Nephron (organoid): ENCODE data around the gene FAM76A.

ENCODE experiments used
- H3K27ac Mint-ChIP-seq, 3 experiments: 2 replicates each; pipeline ENCODE4 v1.8.0; 2020; ENCODE audit warnings: mixed read lengths in 3 of 3, mild to moderate bottlenecking in 2 of 3, moderate library complexity in 1 of 3
- H3K27me3 Mint-ChIP-seq: 2 replicates; pipeline ENCODE4 v1.8.0; 2021; ENCODE audit warnings: low read depth, mild to moderate bottlenecking, moderate library complexity, mixed read lengths
- H3K36me3 Mint-ChIP-seq: 2 replicates; pipeline ENCODE4 v1.8.0; 2020; ENCODE audit warnings: low read depth, mixed read lengths
- H3K4me1 Mint-ChIP-seq: 2 replicates; pipeline ENCODE4 v1.8.0; 2020; ENCODE audit warnings: mixed read lengths
- H3K4me3 Mint-ChIP-seq, 3 experiments: 2 replicates each; pipeline ENCODE4 v1.8.0; 2020; ENCODE audit warnings: mild to moderate bottlenecking in 3 of 3, mixed read lengths in 3 of 3, moderate library complexity in 2 of 3
- H3K9me3 Mint-ChIP-seq: 2 replicates; pipeline ENCODE4 v1.8.0; 2020; ENCODE audit warnings: mixed read lengths
- CTCF ChIP-seq, 3 experiments: fragments of 200-600 bp; sonication (generic); IDR thresholded peaks; one replicate each; pipeline ENCODE4 v1.5.0; 2021; ENCODE audit warnings: antibody characterized with exemption in 3 of 3; ENCODE audit not compliant: unreplicated experiment in 3 of 3

The FAM76A gene

GRCh38 chr1:27736252-27736651 is 10.5 kb downstream of the FAM76A start:
- Mint-ChIP-seq H3K27ac (no peak overlapping the region), H3K4me1 (no peaks in the 10 kb centered on the region), H3K9me3 (no peaks in the 10 kb centered on the region), H3K4me3 (no peak overlapping the region), H3K27me3 (no peaks in the 10 kb centered on the region), H3K36me3 (peaks cover 42% of the 10 kb centered on the region)
- TF ChIP-seq CTCF (IDR thresholded peaks at IDR 0.05; ENCODE audit: unreplicated experiment in 3 of 3), result no peak

- H3K27me3 Mint-ChIP-seq, result no peaks in the 10 kb centered on the region
- no peak for TF ChIP-seq CTCF (IDR thresholded peaks at IDR 0.05; ENCODE audit: unreplicated experiment in 3 of 3)
- H3K4me1 Mint-ChIP-seq, result no peaks in the 10 kb centered on the region
- H3K36me3 Mint-ChIP-seq, result peaks cover 44% of the 10 kb centered on the region
- no peak overlapping the region for H3K4me3 Mint-ChIP-seq
- no peaks in the 10 kb centered on the region for H3K9me3 Mint-ChIP-seq
- H3K27ac Mint-ChIP-seq, result no peak overlapping the region
Measured at GRCh38 chr1:27741121-27741520, 15.4 kb downstream of the FAM76A start.

GRCh38 chr1:27744556-27744955 is 18.8 kb downstream of the FAM76A start:
- Mint-ChIP-seq H3K4me3 (no peak overlapping the region), H3K9me3 (no peaks in the 10 kb centered on the region), H3K36me3 (peaks cover 36% of the 10 kb centered on the region)

GRCh38 chr1:27745466-27745865 is 19.7 kb downstream of the FAM76A start:
- no peak for TF ChIP-seq CTCF (IDR thresholded peaks at IDR 0.05; ENCODE audit: unreplicated experiment in 3 of 3)
- Mint-ChIP-seq H3K36me3 (peaks cover 41% of the 10 kb centered on the region), H3K27ac (no peak overlapping the region), H3K9me3 (no peaks in the 10 kb centered on the region), H3K4me3 (no peak overlapping the region), H3K27me3 (no peaks in the 10 kb centered on the region), H3K4me1 (no peaks in the 10 kb centered on the region)

More at GRCh38 chr1:27744556-27744955, 18.8 kb downstream of the FAM76A start:
- no peaks in the 10 kb centered on the region for H3K27me3 Mint-ChIP-seq
- TF ChIP-seq CTCF (IDR thresholded peaks at IDR 0.05; ENCODE audit: unreplicated experiment in 3 of 3), result no peak
- no peaks in the 10 kb centered on the region for H3K4me1 Mint-ChIP-seq
- H3K27ac Mint-ChIP-seq, result no peak overlapping the region

GRCh38 chr1:27752360-27752759 is 26.6 kb downstream of the FAM76A start:
- Mint-ChIP-seq H3K4me1 (no peaks in the 10 kb centered on the region), H3K36me3 (peaks cover 40% of the 10 kb centered on the region), H3K27me3 (no peaks in the 10 kb centered on the region), H3K27ac (peak overlapping the region in 1 of 3 experiments; percentile 26), H3K9me3 (no peaks in the 10 kb centered on the region), H3K4me3 (no peak overlapping the region)
- no peak for TF ChIP-seq CTCF (IDR thresholded peaks at IDR 0.05; ENCODE audit: unreplicated experiment in 3 of 3)

- H3K36me3 Mint-ChIP-seq, result peaks cover 45% of the 10 kb centered on the region
- H3K9me3 Mint-ChIP-seq, result no peaks in the 10 kb centered on the region
- TF ChIP-seq CTCF (IDR thresholded peaks at IDR 0.05; ENCODE audit: unreplicated experiment in 3 of 3), result no peak
- H3K4me3 Mint-ChIP-seq, result no peak overlapping the region
- H3K27me3 Mint-ChIP-seq, result no peaks in the 10 kb centered on the region
- no peaks in the 10 kb centered on the region for H3K4me1 Mint-ChIP-seq
- H3K27ac Mint-ChIP-seq, result no peak overlapping the region
Measured at GRCh38 chr1:27755286-27755685, 29.5 kb downstream of the FAM76A start.
